Frontal cortex (tissue), 4 donors: ENCODE measurements around the gene ATP1B4. TPM values are rescaled to one million over a fixed set of nuclear protein-coding genes. Genes with fewer than 3 reads are reported as not detected.
"Not testable (repeated sequence)": the region's sequence is repeated elsewhere in the genome, so short reads cannot be mapped to it uniquely, and the experiment has no call there.

ENCODE experiments used
- DNase-seq, 2 donors: peaks; one replicate each; pipeline ENCODE4 v3.0.0; 2012; ENCODE audit warnings: low spot score in 2 of 2
- FAIRE-seq: peaks from 2 replicates; lab custom pipeline; 2012; peaks lifted over from hg19 to GRCh38; lab: Jason Lieb, UNC
- total RNA-seq: library from RNA; depleted of rRNA; stranded (reverse); fragments of >200 nt; gene quantifications from one replicate; pipeline ENCODE4 v1.2.3, GENCODE V29; 2014
- donor health status: control.
- donor health status: control.
- donor health status: control.

The ATP1B4 gene
- total RNA-seq = not detected

DNA sequence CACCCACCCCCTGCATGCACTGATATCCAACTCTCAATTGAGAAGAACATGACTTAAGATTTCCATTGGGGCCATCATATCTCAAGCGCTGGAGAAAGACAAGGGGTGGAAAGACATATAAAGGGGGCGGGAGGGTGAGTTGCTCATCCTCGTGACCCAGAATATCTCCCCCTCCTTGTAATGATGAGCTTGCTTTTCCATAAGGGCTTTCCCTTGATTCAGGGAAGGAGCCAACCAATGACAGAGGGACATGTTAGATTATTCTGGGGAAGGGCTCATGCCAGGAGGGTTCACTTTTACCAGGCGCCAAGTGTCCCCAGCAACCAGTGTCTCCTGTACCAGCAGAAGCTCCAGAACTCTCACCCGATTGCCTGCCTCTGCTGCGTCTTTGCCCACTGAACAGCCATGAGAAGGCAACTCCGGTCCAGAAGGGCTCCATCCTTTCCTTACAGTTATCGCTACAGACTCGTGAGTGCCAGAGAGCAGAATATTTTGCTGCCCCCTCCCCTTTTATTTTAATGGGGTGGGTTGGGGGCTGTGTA is at the start of gene ATP1B4:
TSS of gene ATP1B4 (plus strand) at position 326 of the 542 bp plus-strand sequence. CDS start at position 406, 80 bp downstream.
- FAIRE-seq = no peak
- DNase-seq = no peak

DNA sequence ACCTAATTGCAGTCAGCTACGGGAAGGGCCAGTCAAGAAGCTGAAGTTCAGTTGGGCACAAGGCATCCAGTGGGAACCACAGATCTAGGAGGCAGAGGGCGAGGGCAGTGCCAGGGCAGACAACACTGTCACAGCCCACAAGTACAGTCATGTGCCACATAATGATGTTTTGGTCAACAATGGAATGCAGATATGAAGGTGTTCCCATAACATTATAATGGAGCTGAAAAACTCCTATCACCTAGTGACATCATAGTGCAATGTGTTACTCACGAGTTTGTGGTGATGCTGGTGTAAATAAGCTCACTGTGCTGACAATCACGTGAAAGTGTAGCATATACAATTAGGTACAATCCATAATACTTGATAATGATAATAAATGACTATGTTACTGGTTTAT is 46.1 kb upstream of the ATP1B4 start:
- no peak for FAIRE-seq
- DNase-seq = no peak

DNA sequence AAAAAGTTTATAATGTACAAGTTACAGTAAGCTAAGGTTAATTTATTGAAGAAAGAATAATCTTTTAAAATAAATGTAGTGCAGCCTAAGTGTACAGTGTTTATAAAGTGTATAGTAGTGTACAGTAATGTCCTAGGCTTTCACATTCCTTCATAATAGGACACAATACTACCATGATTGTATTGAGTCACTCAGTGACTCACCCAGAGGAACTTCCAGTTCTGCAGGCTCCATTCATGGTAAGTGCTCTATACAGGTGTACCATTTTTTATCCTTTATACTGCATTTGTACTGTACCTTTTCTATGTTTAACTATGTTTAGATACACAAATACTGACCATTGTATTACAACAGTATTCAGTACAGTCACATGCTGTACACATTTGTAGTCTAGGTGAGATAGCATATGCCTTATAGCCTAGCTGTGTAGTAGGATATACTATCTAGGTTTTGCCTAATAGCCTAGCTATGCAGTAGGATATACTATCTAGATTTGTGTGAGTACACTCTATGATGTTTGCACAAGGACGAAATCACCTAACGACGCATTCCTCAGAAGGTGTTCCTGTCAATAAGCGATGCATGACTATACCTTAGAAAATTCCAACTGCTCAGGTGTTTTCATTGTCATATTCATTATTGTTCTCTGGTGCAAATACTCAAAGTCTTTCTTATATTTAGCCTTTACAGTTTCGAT is 45.2 kb upstream of the ATP1B4 start:
- FAIRE-seq = no peak
- no peak for DNase-seq

DNA sequence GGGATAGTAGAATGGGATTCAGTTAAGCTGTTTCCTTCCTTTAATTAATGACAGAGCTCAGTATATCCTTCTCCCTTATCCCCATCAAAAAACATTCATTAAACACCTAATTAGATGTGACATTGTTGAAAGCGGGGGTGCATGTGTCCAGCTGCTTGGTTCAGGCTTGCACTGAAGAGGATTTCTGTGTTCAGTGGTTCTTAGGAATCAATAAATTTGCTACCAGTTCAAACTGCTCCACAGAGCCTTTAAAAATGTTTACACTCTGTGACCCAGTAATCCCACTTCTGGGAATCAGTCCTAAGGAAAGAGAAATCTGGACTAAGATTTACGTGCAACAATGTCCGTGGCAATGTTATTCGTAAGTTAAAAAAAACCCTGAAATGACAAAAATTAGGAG is 43.5 kb upstream of the ATP1B4 start:
- no peak for FAIRE-seq
- DNase-seq = no peak

DNA sequence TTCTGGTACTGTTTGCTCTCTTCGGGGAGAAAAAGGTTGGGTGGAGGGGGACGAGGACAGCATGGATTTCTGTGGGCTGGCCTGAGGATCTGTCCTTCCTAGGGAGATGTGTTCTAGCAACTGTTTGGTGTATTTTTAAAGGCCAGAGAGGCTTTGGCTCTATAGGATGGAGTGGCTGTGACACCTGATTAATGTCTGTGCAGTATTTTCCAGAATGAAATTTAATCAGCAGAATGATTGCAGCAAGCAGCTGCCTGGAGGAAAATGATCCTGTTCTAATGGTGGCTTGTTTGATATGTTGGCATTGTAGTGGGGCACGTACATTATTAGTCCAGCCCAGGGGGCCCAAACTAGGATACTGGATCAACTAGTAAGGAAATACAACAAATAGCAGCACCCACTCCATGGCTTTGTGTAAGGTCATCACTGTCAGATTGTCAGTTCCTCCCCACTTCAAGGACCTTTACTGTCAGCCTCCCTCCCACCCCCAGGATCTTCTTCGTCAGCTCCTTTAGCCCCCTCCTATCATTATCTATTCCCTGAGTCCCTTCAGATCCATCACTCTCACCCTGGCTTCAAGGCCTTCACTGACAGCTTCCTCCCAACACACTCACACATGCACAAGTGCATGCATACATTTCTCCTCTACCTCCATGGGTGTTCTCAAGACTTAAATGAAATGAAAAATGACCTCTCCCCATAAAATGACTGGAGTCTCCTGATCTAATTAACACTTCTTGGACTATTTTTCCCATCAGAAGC is 40.2 kb upstream of the ATP1B4 start:
- FAIRE-seq = no peak
- no peak for DNase-seq

DNA sequence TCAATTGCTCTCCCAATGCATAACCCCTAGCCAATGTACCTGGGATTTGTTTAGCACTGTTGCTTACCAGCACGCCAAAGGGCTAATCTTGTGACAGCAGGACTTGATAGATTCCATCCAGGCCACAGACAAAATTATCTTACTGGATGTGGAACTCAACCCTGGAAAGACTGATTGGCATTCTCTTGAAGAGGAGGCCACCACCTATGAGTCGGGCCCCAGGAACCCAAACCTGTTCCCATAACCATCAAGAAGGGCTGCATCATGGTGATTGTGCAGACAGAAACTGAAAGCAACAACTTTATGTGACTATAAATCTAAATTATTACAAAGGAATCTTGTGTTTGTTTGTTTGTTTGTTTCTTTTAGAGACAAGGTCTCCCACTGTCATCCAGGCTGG is 30.8 kb upstream of the ATP1B4 start:
- no peak for FAIRE-seq
- no peak for DNase-seq

DNA sequence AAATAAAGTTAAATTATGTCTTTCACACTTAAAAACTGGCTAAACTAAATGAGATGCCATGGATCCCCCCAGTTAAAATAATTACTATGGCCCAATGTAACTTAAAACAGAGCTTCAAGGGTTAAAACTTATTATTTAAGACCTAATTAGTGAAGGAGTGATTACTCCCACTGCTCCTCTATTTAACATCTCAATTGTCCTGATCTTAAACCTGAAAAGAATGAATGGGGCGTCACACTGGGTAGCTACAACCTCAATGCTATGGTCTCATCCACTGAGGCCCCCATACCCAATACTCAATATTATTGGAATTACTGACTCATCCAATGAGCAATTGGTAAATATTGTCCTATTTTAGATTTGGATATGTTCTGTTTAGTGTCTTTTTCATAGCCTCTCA is 29.5 kb upstream of the ATP1B4 start:
- no peak for FAIRE-seq
- no peak for DNase-seq

DNA sequence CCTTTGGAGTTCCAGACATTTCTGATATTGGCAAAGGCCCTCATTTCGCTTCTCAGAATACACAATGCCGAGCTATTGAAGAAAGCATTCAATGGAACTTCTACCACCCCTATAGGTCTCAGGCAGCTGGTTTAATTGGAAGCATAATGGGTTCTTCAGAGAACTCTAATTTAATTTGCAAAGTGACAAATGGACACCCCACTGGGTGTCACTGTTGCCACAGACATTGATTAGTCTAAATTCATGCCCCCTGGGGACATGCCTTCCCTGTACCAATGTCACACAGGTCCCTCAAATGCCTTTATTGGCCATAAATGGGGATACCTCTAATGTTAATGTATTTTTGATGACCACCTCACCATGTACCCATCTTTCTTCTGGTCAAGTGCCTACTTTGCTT is 27.7 kb upstream of the ATP1B4 start:
- no peak for DNase-seq

DNA sequence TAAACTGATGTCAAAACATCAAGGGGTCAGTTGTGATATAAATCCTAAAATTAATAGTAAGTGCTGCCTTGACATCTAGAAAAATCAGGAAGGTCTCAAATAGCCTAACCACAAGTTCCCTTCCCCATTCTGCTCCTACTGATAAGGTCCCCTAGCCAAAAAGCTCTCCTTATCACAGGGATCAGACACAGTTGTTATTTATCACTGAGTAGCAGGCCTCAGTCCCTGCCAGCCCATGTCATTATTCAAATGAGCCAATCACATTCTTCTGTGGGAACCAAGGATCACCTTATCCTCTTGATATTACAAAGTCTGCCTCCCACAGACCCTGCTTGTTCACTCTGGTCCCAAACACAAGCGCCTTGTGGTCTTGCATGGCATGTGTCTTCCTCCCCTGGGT is 27.3 kb upstream of the ATP1B4 start:
- DNase-seq (no peak), FAIRE-seq (no peak)

More for the DNA sequence above, 27.7 kb upstream of the ATP1B4 start:
- no peak for FAIRE-seq

DNA sequence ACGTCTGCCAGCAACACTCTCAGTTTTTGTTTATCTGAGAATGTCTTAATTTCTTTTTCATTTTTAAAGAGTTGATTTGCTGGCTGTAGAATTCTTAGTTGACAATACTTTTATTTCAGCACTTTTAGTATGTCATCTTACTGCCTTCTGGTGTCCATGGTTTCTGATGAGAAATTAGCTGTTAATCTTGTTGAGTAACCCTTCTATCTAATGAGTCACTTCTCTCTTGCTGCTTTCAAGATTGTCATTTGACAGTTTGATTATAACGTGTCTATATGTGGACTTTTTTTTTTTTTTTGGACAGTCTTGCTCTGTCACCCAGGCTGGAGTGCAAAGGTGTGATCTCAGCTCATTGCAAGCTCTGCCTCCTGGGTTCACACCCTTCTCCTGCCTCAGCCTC is 26.6 kb upstream of the ATP1B4 start:
- DNase-seq (no peak), FAIRE-seq (no peak)

DNA sequence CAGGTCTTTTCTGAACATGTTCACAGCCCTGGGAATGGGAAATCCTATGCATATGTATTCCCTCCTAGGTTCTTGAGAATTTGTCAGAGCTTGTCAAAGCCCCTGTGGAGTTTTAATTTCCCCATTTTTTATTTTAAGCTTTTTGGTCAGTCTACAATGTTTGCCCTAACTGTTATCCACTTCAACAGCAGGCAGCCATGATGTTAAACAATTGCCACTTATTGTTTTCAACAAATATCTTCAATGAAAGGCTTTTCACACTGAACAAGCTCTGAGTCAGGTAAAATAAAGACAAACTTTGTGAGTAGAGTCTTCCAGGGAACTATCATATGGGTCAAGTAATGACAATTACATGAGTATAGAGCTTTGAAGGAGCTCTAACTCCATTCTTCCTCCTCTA is 25.0 kb upstream of the ATP1B4 start:
- DNase-seq (no peak), FAIRE-seq (no peak)

DNA sequence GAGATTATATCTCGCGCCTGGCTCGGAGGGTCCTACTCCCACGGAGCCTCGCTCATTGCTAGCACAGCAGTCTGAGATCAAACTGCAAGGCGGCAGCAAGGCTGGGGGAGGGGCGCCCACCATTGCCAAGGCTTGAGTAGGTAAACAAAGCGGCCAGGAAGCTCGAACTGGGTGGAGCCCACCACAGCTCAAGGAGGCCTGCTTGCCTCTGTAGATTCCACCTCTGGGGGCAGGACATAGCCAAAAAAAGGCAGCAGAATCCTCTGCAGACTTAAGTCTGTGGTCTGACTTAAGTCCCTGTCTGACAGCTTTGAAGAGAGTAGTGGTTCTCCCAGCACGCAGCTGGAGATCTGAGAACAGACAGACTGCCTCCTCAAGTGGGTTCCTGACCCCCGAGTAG is 17.3 kb upstream of the ATP1B4 start:
- not testable (repeated sequence) for FAIRE-seq, DNase-seq

DNA sequence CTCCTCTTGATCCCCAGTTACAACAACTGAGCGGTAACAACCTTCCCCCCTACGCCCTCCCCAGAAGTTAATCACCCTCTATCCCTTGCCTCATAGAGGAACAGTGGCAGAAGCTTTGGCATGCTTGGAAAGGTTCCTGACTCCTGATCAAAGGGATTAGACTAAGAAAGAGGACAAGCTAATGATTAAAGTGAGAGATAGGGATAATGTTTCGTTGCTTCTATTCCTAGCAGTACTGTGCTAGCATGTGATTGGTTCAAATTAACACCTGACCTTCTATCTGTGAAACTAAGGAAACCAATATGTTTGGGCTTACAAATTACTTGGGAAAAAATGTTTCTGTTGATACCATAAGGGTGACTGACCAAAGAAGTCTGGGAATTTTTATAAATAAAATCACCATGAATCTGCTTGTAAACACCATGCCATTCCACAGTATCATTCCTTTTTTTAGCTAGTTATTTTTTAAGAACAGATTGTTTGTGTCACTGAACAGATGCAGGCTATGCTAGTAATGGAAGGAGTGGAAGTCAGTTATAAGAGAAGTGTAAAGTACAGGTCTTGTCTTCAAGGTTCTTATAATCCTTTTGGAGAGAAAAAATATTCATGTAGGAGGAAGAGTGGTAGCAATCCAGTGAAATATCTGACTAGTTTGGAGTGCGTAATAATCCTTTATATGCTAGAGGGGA is 11.3 kb upstream of the ATP1B4 start:
- DNase-seq = no peak
- no peak for FAIRE-seq

DNA sequence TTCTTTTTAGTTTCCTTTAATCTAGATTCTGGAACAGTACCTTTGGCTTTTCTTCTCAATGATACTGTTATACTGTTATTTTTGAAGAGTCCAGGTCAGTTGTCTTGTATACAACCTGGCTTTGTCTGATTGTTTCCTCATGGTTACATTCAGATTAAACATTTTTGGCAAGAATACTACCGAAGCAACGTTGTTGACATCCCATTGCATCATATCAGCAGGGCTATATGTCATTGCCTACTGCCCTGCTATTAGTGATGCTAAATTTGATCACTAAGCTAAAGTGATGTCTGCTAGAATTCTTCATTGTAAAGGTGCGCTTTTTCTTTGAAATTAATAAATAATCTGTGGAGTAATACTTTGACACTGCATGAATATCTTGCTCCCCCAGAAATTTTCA is 5.8 kb upstream of the ATP1B4 start:
- FAIRE-seq = no peak
- DNase-seq = no peak

DNA sequence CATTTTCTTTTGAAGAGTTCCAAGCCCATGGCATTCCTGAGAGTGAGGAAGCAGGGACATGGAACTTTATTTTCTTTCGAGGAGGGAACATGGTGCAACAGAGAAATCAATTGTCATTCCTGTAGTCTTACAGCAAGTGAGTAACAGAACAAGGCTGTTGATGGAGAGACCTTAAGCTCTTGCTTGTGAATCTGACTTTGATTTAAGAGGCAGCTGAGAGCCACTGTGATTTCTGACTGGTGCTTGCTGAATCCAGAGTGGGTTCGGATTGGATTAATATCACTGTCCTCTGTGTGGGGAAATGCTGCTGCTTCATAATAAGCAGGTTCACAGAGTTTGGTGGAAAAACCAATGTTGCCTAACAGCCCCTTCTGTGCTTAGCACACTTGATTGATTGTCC is 4.7 kb upstream of the ATP1B4 start:
- DNase-seq = no peak
- no peak for FAIRE-seq

DNA sequence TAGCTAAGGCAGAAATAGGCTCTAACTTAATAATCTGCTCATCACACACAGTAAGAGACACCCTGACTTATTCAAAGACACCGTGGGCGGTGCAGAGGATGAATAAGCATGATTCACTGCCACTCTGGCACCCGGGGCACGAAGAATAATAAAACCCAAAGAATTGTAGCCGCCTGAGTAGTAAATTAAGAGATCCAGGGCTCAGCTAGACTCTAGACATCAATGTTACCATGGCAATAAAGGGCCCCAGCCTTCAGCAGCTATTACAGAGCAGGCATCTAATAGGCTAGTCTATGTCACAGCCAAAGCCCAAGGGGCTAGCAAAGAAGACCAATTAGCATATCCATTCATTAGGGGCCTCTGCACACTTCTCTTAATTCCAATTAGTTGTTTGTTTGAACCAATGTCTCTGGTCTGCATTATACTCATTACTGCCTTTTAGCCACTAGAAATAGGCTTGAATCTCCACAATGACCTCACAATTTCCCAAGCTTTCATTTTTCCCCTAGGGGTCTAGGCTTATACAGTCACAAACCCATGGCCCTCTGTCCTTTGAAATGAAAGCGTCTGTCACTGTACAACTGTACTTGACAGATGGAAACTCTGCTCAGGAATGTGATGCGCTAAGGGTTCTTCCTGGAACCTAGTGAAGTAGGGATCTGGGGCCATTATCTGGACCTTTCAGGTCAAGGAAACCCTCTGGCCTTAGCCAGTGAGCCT is 3.0 kb upstream of the ATP1B4 start:
- peak in 1 of 2 donors; percentile 14 for DNase-seq
- no peak for FAIRE-seq

DNA sequence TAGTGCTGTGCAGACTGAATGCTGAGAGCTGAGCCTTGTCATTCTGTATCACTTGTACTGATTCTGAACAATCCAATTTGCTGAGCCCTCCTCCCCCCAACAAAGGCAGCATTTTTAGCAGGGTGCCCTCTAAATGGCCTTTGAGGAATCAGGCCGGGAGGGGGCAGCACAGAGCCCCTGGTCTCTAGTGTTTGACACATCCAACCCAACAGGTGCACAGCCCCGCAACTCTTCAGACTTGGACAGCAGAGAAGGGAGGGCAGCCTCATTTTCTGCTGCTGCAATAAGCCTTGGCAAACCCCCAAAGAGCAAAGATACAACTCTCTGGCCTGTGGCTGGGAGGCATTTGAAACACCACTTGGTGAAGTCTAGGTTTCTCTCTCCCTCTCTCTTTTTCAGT is 3.4 kb downstream of the ATP1B4 start:
- FAIRE-seq (no peak), DNase-seq (no peak)

DNA sequence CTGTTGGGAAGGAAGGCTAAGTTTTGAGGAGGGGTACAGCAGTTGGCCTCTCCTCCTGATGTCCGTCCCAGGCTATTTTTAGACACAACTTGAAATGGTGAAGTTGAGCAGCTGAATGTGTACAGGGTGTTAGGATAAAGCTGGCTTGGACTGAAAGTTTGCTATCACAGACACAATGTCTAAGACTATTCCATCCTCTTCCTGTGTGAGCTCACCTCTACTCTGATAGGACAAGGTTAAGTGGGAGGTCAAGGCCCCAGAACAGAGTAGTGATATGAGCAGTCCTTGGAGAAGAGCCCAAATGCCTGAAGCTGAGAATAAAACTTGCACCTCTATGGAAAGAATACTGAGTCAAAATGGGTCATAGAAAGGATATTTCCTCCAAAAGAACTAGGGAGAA is 4.1 kb downstream of the ATP1B4 start:
- FAIRE-seq = no peak
- DNase-seq = no peak

DNA sequence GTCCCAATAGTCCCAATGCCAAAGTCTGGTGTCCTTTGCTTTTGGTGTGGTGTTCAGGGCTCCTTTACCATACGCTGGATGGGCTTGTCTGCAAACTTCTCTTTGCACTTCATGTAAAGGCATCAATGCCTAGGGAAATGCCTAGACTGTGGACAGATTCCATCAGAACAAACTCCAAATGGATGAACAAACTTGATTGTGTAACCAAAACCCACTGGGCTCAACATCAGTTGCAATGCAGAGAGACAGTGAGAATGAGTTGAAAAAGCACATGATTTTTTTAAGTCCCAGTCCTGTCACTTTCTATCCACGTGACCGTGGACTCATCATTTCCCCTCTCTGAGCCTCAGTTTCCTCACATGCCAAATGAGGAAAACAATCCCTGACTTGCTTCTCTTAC is 4.9 kb downstream of the ATP1B4 start:
- no peak for FAIRE-seq
- no peak for DNase-seq
